ENCODE data around the gene TJP3.

DNA sequence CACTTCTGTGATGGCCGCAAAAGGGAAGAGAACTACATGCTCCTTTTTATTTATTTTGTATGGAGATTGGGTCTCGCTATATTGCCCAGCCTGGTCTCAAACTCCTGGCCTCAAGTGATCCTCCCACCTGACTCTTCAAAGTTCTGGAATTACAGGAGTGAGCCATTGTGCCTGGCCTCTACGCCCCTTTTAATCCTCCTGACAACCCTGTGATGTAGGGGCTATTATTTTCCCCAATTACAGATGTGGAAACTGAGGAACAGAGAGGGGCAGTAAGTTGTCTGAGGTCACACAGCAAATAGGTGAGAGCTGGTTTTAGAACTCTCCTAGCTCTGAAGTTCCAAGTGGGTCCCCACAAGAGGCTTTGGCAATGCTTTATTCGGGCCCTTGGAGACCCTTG, 11.7 kb downstream of the TJP3 start:
- no peak for TF ChIP-seq EZH2 (IDR thresholded peaks at IDR 0.05)
- TF ChIP-seq POLR2AphosphoS5 (IDR thresholded peaks at IDR 0.05; ENCODE audit: borderline replicate concordance, low read depth, low read length), result no peak
- TF ChIP-seq FOXP2 (optimal IDR thresholded peaks at IDR 0.05; ENCODE audit: control extremely low read depth, extremely low read length, insufficient read depth), result no peak

Measured in SK-N-MC (cell line).